Right atrium auricular region (tissue), 2 donors: ENCODE data around the gene NIT1. TPM values are rescaled to one million over a fixed set of nuclear protein-coding genes. Genes with fewer than 3 reads are reported as not detected.

ENCODE experiments used
- DNase-seq: peaks from one replicate; pipeline ENCODE4 v3.0.0-alpha.2; 2019; ENCODE audit warnings: low spot score
- H3K27ac ChIP-seq, 2 donors: fragments of 200-600 bp; sonication (generic); 1 replicate in 1 of 2; 2 replicates in 1 of 2; pipeline ENCODE4 v1.5.1; 2016 to 2019
- H3K27me3 ChIP-seq, 2 donors: fragments of 200-600 bp; sonication (generic); one replicate each; pipeline versions ENCODE4 v1.5.1 to v1.6.0; 2017 to 2019
- H3K36me3 ChIP-seq: fragments of 200-600 bp; sonication (generic); one replicate; pipeline ENCODE4 v1.5.1; 2016
- H3K4me1 ChIP-seq, 2 donors: fragments of 200-600 bp; sonication (generic); one replicate each; pipeline versions ENCODE4 v1.5.1 to v1.6.0; 2017 to 2019
- H3K4me3 ChIP-seq, 2 donors: fragments of 200-600 bp; sonication (generic); 1 replicate in 1 of 2; 2 replicates in 1 of 2; pipeline ENCODE4 v1.5.1; 2017 to 2019; ENCODE audit warnings: mild to moderate bottlenecking in 1 of 2, moderate library complexity in 1 of 2
- H3K9me3 ChIP-seq, 2 donors: fragments of 200-600 bp; sonication (generic); one replicate each; pipeline ENCODE4 v1.5.1; 2019
- total RNA-seq, 2 donors: library from RNA; depleted of rRNA; stranded (reverse); fragments of >200 nt; gene quantifications; one replicate each; pipeline ENCODE4 v1.1.0, GENCODE V29; 2016
- TF ChIP-seq, protein P1 (sequence below), 2 donors: fragments of 200-600 bp; sonication (generic); IDR thresholded peaks; one replicate each; pipeline ENCODE4 v1.5.1; 2019; ENCODE audit warnings: antibody characterized with exemption in 2 of 2

NIT1 gene
- total RNA-seq, 2 donors from 2014 or later, result 19.1 to 26.0 TPM

DNA sequence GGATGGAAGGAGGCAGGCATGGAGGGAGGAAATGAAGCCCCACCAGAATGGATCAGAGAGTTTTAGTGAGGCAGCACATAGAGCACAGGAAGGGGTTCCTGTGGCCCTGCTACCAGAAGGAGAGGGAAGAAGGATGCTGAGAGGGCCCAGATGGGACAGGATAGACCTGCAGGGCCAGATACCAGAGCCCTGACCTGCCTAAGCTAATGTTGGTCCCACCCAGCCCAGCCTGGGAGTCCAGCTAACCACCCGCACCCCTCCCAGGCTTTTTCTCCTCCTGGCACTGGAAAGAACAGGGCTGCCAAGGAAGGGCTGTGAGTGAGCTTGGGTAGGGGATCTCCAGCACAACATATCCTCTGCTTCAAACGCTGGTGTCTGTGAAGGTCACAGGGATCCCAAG, 35.4 kb upstream of the NIT1 start:
- Histone ChIP-seq H3K36me3 (no peaks in the 10 kb centered on the region), H3K4me3 (no peak overlapping the region), H3K27me3 (no peaks in the 10 kb centered on the region), H3K9me3 (no peaks in the 10 kb centered on the region), H3K4me1 (no peaks in the 10 kb centered on the region), H3K27ac (peak overlapping the region in 1 of 2 donors; percentile 37)
- TF ChIP-seq, protein P1, sequence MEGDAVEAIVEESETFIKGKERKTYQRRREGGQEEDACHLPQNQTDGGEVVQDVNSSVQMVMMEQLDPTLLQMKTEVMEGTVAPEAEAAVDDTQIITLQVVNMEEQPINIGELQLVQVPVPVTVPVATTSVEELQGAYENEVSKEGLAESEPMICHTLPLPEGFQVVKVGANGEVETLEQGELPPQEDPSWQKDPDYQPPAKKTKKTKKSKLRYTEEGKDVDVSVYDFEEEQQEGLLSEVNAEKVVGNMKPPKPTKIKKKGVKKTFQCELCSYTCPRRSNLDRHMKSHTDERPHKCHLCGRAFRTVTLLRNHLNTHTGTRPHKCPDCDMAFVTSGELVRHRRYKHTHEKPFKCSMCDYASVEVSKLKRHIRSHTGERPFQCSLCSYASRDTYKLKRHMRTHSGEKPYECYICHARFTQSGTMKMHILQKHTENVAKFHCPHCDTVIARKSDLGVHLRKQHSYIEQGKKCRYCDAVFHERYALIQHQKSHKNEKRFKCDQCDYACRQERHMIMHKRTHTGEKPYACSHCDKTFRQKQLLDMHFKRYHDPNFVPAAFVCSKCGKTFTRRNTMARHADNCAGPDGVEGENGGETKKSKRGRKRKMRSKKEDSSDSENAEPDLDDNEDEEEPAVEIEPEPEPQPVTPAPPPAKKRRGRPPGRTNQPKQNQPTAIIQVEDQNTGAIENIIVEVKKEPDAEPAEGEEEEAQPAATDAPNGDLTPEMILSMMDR (IDR thresholded peaks at IDR 0.05), result no peak
- no peak for DNase-seq

DNA sequence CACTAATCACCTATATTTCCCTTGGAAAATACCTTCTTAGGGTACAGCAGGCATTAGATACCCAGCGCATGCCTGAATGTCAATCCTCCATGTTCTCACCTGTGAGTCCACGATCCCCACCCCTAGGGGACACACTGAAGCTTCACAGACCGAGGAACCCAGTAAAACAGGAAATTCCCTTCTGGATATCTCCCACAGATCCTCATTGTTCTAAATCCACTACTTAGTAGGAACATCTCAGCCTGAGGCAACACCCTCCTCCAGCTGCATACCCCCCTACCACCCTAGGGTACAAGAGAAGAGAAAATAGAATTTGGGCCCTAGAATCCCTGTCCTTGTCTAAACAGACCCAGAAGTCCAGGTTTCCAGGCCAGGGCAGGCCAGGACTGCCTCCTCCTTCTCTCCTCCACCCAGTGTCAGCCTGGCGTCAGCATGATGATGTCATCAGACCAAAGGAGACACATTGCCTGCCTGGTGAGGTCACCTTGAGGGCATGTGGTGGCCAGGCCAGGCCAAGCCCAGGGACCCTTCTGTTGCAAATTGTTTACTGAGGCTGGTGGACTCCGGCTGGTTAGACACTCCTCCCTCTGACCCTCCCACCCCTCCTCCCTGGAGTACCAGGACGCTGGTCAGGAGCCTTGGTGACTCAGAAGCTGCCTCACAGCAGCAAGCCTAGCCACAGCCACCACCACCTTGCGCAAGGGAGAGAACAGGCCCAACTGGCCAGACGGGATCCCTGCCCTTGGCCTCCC, 34.7 kb upstream of the NIT1 start:
- peak; percentile 95 for DNase-seq
- peak overlapping the region; percentile 37 to 39 for H3K27ac ChIP-seq
- no peaks in the 10 kb centered on the region for H3K4me1 ChIP-seq
- H3K36me3 ChIP-seq, result no peaks in the 10 kb centered on the region
- TF ChIP-seq, protein P1 (IDR thresholded peaks at IDR 0.05), result no peak
- no peak overlapping the region for H3K4me3 ChIP-seq
- no peaks in the 10 kb centered on the region for H3K9me3 ChIP-seq
- no peaks in the 10 kb centered on the region for H3K27me3 ChIP-seq

DNA sequence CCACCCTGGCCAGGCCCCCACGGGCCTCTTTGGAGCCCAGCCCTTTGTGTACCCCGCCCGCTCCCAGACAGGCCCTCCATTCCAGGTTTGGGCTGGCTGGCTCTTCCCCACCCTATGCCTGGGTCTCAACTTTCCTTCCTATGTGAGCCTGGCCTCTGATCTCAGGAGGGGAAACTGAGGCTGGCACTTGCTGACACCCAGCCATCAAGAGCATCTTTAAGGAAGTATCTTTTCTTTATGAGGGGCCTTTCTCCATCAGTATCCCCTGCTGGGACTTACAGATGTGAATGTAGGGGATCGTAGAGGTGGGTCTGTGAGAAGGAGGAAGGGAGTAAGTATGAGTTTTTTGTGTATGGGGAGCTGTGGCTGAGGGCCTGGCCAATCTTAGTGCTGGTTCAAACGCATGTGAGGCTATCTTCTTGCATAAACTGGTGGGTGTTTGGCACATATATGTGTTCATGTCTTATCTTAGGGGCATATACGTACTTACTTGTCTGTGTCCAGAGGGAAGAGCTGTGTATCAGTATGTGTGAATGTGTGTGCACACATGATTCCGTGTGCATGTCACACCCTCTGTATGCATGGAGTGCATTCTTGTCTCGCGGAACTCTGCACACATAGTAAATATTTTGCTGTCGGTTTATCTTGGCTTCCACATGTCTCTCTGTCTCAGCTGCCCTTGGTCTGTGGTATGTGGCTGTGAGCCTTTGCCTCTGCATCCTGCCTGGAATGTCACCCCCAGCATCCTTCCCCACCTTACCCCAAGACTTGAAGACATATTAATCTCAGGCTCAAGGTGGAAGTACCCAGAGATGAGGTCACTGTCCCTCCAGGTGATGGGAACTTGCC, 33.9 kb upstream of the NIT1 start:
- no peaks in the 10 kb centered on the region for H3K9me3 ChIP-seq
- no peaks in the 10 kb centered on the region for H3K4me1 ChIP-seq
- TF ChIP-seq, protein P1 (IDR thresholded peaks at IDR 0.05), result no peak
- H3K27me3 ChIP-seq, result no peaks in the 10 kb centered on the region
- peak overlapping the region; percentile 35 to 39 for H3K27ac ChIP-seq
- H3K36me3 ChIP-seq, result no peaks in the 10 kb centered on the region
- DNase-seq, result no peak
- no peak overlapping the region for H3K4me3 ChIP-seq

DNA sequence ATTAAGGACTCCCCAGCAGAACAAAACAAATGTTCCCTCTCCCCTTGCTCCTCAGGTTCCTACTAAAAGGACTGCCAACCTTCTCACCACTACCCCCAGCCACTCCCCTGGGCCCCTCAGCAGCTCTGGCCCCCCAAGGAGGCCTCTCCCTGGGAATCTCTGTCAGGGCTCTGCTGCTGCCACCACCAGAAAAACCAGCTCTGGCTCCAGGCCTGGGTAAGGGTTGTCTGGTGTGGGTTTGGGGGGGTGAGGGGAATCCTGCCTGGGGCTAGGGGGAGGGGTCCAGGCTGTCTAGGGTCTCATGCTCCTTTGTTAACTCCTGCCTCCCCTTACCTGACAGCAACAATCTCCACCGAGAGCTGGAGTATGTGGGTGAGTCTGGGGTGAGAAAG, 33.3 kb upstream of the NIT1 start:
- no peaks in the 10 kb centered on the region for H3K27me3 ChIP-seq
- no peaks in the 10 kb centered on the region for H3K36me3 ChIP-seq
- no peaks in the 10 kb centered on the region for H3K4me1 ChIP-seq
- no peak overlapping the region for H3K27ac ChIP-seq
- TF ChIP-seq, protein P1 (IDR thresholded peaks at IDR 0.05), result no peak
- no peak for DNase-seq
- H3K4me3 ChIP-seq, result no peak overlapping the region
- H3K9me3 ChIP-seq, result no peaks in the 10 kb centered on the region

DNA sequence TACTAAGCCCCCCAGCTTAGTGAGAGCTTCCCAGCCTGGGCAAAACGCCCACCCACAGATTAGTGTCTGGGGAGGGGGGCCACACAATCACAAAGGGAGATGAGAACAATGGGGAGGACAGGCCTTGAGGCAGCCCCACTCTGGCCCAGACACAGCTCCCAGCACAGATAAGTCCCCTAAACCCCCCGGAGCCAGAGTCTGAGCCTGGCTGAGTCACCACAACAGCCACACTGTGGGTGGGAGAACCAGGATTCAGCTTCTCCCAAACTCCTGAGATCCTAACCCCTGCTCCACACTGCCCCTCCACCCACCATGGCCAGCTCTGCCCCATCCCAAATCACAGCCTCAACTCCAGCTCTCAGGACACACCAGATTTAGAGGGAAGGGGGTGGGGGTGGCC, 32.7 kb upstream of the NIT1 start:
- no peaks in the 10 kb centered on the region for H3K36me3 ChIP-seq
- H3K27me3 ChIP-seq, result no peaks in the 10 kb centered on the region
- no peaks in the 10 kb centered on the region for H3K4me1 ChIP-seq
- no peak overlapping the region for H3K27ac ChIP-seq
- TF ChIP-seq, protein P1 (IDR thresholded peaks at IDR 0.05), result no peak
- no peaks in the 10 kb centered on the region for H3K9me3 ChIP-seq
- no peak for DNase-seq
- H3K4me3 ChIP-seq, result no peak overlapping the region
